NCI-H748 (cell line): Measurements from ENCODE around the gene PIP5KL1.

Experiments
- DNase-seq: peaks from one replicate; lab custom pipeline; 2025; ENCODE audit not compliant: unreplicated experiment; lab: John Stamatoyannopoulos, UW

The PIP5KL1 gene

GRCh38 chr9:127950513-127951289, 20.1 kb upstream of the PIP5KL1 start:
- DNase-seq = no peak

GRCh38 chr9:127949827-127950512, 19.4 kb upstream of the PIP5KL1 start:
- no peak for DNase-seq

GRCh38 chr9:127947841-127948710, 17.5 kb upstream of the PIP5KL1 start:
- no peak for DNase-seq

GRCh38 chr9:127946728-127947127, 16.2 kb upstream of the PIP5KL1 start:
- DNase-seq = no peak

GRCh38 chr9:127945942-127946341, 15.4 kb upstream of the PIP5KL1 start:
- no peak for DNase-seq

GRCh38 chr9:127945338-127945737, 14.8 kb upstream of the PIP5KL1 start:
- DNase-seq = no peak

GRCh38 chr9:127944586-127945218, 14.1 kb upstream of the PIP5KL1 start:
- no peak for DNase-seq

GRCh38 chr9:127943731-127944144, 13.2 kb upstream of the PIP5KL1 start:
- DNase-seq = peak; percentile 89

GRCh38 chr9:127943011-127943662, 12.6 kb upstream of the PIP5KL1 start:
- DNase-seq = no peak

GRCh38 chr9:127942216-127943010, 11.8 kb upstream of the PIP5KL1 start:
- peak; percentile 60 for DNase-seq

GRCh38 chr9:127941961-127942215, 11.3 kb upstream of the PIP5KL1 start:
- no peak for DNase-seq

GRCh38 chr9:127941062-127941960, 10.7 kb upstream of the PIP5KL1 start:
- DNase-seq = no peak

- DNase-seq = no peak
These were observed 10.0 kb upstream of the PIP5KL1 start for GRCh38 chr9:127940593-127940992.

- DNase-seq = no peak
These were observed 7.7 kb upstream of the PIP5KL1 start for GRCh38 chr9:127938298-127938690.

- peak; percentile 89 for DNase-seq
These were observed 7.1 kb upstream of the PIP5KL1 start, which contains the start of gene DPM2 for GRCh38 chr9:127937388-127938297. DPM2 (minus strand) TSS chr9:127937854; CDS start chr9:127937820, 34 bp downstream.

- DNase-seq = no peak
These were observed 6.4 kb upstream of the PIP5KL1 start for GRCh38 chr9:127937056-127937387.

GRCh38 chr9:127936347-127936852, 5.8 kb upstream of the PIP5KL1 start:
- DNase-seq = no peak

- no peak for DNase-seq
These were observed 5.2 kb upstream of the PIP5KL1 start for GRCh38 chr9:127935765-127936221.
